ENCODE results near the gene PARP14. TPM values are rescaled to one million over a fixed set of nuclear protein-coding genes. Genes with fewer than 3 reads are reported as not detected.

Gene PARP14
- total and polyA plus RNA-seq, 2 donors (not counting 3 experiments of a cell fraction or from before 2014, with no cell fraction given): 19.7 to 41.5 TPM

DNA sequence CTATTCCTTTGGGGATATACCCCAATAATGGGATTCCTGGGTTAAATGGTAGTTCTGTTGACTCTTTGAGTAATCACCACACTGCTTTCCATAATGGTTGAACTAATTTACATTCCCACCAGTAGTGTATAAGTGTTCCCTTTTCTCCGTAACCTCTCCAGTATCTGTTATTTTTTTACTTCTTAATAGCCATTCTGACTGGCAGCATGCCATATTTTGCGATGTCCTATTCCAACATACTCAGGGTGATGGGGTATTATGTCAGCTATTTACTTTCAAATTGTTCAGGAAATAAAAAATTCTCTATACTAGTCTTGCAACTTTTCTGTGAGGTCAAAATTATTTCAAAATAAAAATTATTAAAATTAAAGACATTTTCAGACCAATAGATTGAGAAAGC, 9.1 kb upstream of the PARP14 start:
- no peak for DNase-seq (ENCODE audit: low read depth, low spot score)
- no peaks in the 10 kb centered on the region for H3K79me2 ChIP-seq (ENCODE audit: control insufficient read depth, insufficient read depth, low read length)
- no peak overlapping the region for H3K4me3 ChIP-seq (replicated peaks in 1 of 3; ENCODE audit: insufficient read depth in 1 of 3, low read depth in 1 of 3, low read length in 3 of 3)
- no peaks in the 10 kb centered on the region for H3K9me1 ChIP-seq (replicated peaks; ENCODE audit: control insufficient read depth, extremely low read depth, insufficient read depth, low read length)
- ChIA-PET CTCF (interaction anchor here (0.6 kb wide), 1 partner anchor 441 kb away, joined by 4 read pairs; no protein-coding TSS in a partner anchor), POLR2A (no interaction called here)
- no peak overlapping the region for H3K27ac ChIP-seq (ENCODE audit: insufficient read depth, low read depth, low read length)
- no peak for TF ChIP-seq JUN (IDR thresholded peaks at IDR 0.05; ENCODE audit: borderline replicate concordance, insufficient read depth, insufficient read length, low read depth)
- TF ChIP-seq, protein P1, sequence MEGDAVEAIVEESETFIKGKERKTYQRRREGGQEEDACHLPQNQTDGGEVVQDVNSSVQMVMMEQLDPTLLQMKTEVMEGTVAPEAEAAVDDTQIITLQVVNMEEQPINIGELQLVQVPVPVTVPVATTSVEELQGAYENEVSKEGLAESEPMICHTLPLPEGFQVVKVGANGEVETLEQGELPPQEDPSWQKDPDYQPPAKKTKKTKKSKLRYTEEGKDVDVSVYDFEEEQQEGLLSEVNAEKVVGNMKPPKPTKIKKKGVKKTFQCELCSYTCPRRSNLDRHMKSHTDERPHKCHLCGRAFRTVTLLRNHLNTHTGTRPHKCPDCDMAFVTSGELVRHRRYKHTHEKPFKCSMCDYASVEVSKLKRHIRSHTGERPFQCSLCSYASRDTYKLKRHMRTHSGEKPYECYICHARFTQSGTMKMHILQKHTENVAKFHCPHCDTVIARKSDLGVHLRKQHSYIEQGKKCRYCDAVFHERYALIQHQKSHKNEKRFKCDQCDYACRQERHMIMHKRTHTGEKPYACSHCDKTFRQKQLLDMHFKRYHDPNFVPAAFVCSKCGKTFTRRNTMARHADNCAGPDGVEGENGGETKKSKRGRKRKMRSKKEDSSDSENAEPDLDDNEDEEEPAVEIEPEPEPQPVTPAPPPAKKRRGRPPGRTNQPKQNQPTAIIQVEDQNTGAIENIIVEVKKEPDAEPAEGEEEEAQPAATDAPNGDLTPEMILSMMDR (IDR thresholded peaks at IDR 0.05; ENCODE audit: extremely low read depth in 1 of 2, insufficient read depth in 1 of 2, low read depth in 1 of 2, low read length in 2 of 2): no peak
- TF ChIP-seq MYC (IDR thresholded peaks at IDR 0.05; ENCODE audit: low read depth, low read length): no peak
- TF ChIP-seq, protein P2, sequence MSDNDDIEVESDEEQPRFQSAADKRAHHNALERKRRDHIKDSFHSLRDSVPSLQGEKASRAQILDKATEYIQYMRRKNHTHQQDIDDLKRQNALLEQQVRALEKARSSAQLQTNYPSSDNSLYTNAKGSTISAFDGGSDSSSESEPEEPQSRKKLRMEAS (IDR thresholded peaks at IDR 0.05; ENCODE audit: insufficient read depth, insufficient read length): no peak
- no peak for TF ChIP-seq EZH2 (IDR thresholded peaks at IDR 0.05; ENCODE audit: borderline replicate concordance, low read depth, low read length, severe bottlenecking)
- no peak for TF ChIP-seq POLR2A (IDR thresholded peaks at IDR 0.05; ENCODE audit: low read depth, low read length)
- no peak for TF ChIP-seq FOS (IDR thresholded peaks at IDR 0.05; ENCODE audit: borderline replicate concordance, insufficient read depth, low read length)
- no peak for TF ChIP-seq GATA2 (IDR thresholded peaks at IDR 0.05; ENCODE audit: insufficient read depth, insufficient read length, low read depth, low read length)
- TF ChIP-seq POLR2AphosphoS5 (IDR thresholded peaks at IDR 0.05; ENCODE audit: insufficient read depth, low read depth, low read length): no peak
- H3K9me3 ChIP-seq (replicated peaks; ENCODE audit: control insufficient read depth, insufficient read depth, low read length): no peaks in the 10 kb centered on the region
- no TSS peak for BruUV-seq (replicated peaks)
- no peaks in the 10 kb centered on the region for H4K20me1 ChIP-seq (replicated peaks; ENCODE audit: control insufficient read depth, extremely low read depth, insufficient read depth, low read length)
- H3K36me3 ChIP-seq (ENCODE audit: control insufficient read depth in 2 of 2, extremely low read depth in 1 of 2, insufficient read depth in 2 of 2, low read length in 2 of 2): no peaks in the 10 kb centered on the region
- no peak overlapping the region for H2AFZ ChIP-seq (ENCODE audit: low read depth, low read length)
- H3K4me1 ChIP-seq (ENCODE audit: control insufficient read depth, extremely low read depth, insufficient read depth, low read length): no peaks in the 10 kb centered on the region
- no peak overlapping the region for H3K4me2 ChIP-seq (ENCODE audit: insufficient read depth, low read length)
- FAIRE-seq: no peak
- intact Hi-C loops (cut with micrococcal nuclease) (loop anchor here (10.0 kb wide), 1 partner anchor 567 kb away; no protein-coding TSS in a partner anchor), dilution Hi-C loops (cut with MboI; ENCODE audit: extremely low pct_ligation_motif_present, low sequenced_read_pairs) (no loop called here)
- no peak overlapping the region for H3K9ac ChIP-seq (replicated peaks; ENCODE audit: extremely low read depth, insufficient read depth, low read length)
- no peaks in the 10 kb centered on the region for H3K27me3 ChIP-seq (ENCODE audit: control insufficient read depth in 2 of 2, insufficient read depth in 2 of 2, low read length in 2 of 2)

Data from endothelial cell of umbilical vein (primary cell).